Tibial artery (tissue), 4 donors: Measurements from ENCODE around the gene RBFOX1.

Experiments used
- DNase-seq, 2 donors: peaks; one replicate each; pipeline ENCODE4 v3.0.0-alpha.2; 2019
- H3K27ac ChIP-seq, 2 donors: fragments of 200-600 bp; sonication (generic) in 1 of 2; 1 replicate in 1 of 2; 2 replicates in 1 of 2; pipeline ENCODE4 v1.5.1; 2018 to 2019; ENCODE audit warnings: mild to moderate bottlenecking in 1 of 2
- H3K27me3 ChIP-seq, 2 donors: fragments of 200-600 bp; sonication (generic) in 1 of 2; one replicate each; pipeline versions ENCODE4 v1.5.1 to v1.6.0; 2016 to 2019
- H3K36me3 ChIP-seq, 3 donors: fragments of 200-600 bp; sonication (generic) in 2 of 3; one replicate each; pipeline ENCODE4 v1.5.1; 2016 to 2019; ENCODE audit warnings: mild to moderate bottlenecking in 2 of 3
- H3K4me1 ChIP-seq, 4 donors: fragments of 200-600 bp; sonication (generic) in 2 of 4; 1 replicate in 3 of 4; 2 replicates in 1 of 4; pipeline ENCODE4 v1.5.1; 2016 to 2019
- H3K4me3 ChIP-seq, 2 donors: fragments of 200-600 bp; sonication (generic) in 1 of 2; 1 replicate in 1 of 2; 2 replicates in 1 of 2; pipeline ENCODE4 v1.5.1; 2018 to 2019; ENCODE audit warnings: mild to moderate bottlenecking in 2 of 2
- H3K9me3 ChIP-seq, 3 donors: fragments of 200-600 bp; sonication (generic) in 1 of 3; one replicate each; pipeline ENCODE4 v1.5.1; 2016 to 2019
- intact Hi-C: fragments of 100-400 bp; cut with DNase I; formaldehyde crosslinking; loops from one replicate; pipeline ENCODE4 v1.15.0; 2023; ENCODE audit warnings: low total_unique reads
- TF ChIP-seq, protein P1 (sequence below), 2 experiments: fragments of 200-600 bp in 1 of 2; fragments of 450-650 bp in 1 of 2; IDR thresholded peaks; one replicate each; pipeline ENCODE4 v1.5.1; 2017 to 2019; ENCODE audit warnings: antibody characterized with exemption in 2 of 2, mild to moderate bottlenecking in 1 of 2, moderate library complexity in 1 of 2

The RBFOX1 gene

DNA sequence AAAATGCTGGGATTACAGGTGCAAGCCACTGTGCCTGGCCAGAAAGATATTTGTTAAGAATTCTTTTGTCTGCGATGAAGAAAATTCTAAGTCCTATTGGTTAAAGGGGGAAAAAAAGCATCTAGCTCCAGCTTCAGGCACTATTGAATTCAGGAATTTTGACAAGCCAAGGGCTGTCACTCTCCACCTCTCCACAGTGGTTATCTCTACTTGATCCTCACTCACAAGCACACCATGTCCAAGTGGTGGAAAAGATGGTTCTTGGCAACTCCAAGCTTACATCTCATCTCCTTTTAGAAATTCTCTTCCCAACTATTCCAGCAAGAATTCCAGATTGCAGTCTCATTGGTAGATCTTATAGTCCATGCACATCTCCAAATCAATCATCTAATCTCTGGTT is 7.1 kb downstream of the RBFOX1 start:
- Histone ChIP-seq H3K4me1 (no peaks in the 10 kb centered on the region), H3K4me3 (no peak overlapping the region), H3K36me3 (no peaks in the 10 kb centered on the region), H3K9me3 (no peaks in the 10 kb centered on the region), H3K27me3 (no peaks in the 10 kb centered on the region), H3K27ac (no peak overlapping the region)
- no peak for DNase-seq
- intact Hi-C loops = no loop called here
- TF ChIP-seq, protein P1, sequence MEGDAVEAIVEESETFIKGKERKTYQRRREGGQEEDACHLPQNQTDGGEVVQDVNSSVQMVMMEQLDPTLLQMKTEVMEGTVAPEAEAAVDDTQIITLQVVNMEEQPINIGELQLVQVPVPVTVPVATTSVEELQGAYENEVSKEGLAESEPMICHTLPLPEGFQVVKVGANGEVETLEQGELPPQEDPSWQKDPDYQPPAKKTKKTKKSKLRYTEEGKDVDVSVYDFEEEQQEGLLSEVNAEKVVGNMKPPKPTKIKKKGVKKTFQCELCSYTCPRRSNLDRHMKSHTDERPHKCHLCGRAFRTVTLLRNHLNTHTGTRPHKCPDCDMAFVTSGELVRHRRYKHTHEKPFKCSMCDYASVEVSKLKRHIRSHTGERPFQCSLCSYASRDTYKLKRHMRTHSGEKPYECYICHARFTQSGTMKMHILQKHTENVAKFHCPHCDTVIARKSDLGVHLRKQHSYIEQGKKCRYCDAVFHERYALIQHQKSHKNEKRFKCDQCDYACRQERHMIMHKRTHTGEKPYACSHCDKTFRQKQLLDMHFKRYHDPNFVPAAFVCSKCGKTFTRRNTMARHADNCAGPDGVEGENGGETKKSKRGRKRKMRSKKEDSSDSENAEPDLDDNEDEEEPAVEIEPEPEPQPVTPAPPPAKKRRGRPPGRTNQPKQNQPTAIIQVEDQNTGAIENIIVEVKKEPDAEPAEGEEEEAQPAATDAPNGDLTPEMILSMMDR (IDR thresholded peaks at IDR 0.05) = no peak

DNA sequence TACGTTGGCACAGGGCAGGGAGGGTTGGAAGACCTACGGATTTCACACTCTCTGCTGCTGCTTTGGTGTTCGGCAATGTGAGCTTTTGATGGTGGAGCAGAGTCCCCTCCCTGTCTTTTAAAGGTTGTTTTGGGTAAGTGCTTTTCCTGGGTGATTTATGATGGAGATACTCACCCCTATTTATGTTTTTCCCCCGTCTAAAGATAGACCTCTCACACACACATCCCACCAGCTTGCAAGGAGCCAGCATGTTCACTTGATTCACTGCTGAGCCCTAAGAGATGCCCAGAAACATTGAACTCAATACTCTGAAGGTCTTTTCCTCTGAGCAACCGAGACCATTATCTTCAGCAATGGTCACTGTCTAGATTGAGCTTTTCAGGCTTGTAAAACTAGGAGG is 8.3 kb downstream of the RBFOX1 start:
- intact Hi-C loops = no loop called here
- Histone ChIP-seq H3K27ac (no peak overlapping the region), H3K4me3 (no peak overlapping the region), H3K9me3 (no peaks in the 10 kb centered on the region), H3K4me1 (no peaks in the 10 kb centered on the region), H3K27me3 (no peaks in the 10 kb centered on the region), H3K36me3 (no peaks in the 10 kb centered on the region)
- DNase-seq = no peak
- TF ChIP-seq, protein P1 (IDR thresholded peaks at IDR 0.05) = no peak

DNA sequence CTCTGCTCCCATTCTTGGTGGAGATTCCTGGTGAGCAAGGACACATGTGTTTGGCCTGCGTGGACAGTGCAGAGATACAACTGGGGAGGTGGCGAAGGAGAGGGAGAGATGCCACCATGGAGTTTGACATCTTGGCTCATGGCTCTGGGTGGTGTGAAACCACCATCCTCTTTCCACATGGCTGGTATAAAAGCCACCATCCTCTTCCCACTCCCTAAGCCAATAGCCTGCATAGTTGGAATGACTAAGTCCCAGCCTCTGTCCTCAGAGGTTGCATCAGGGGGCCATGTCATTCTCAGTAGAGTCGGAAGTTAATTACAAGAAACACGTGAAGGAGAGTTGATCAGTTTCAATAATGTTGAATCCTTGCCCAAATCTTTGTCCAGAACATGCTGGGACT is 10.0 kb downstream of the RBFOX1 start:
- H3K4me1 ChIP-seq = no peaks in the 10 kb centered on the region
- H3K27ac ChIP-seq = no peak overlapping the region
- intact Hi-C loops = no loop called here

DNA sequence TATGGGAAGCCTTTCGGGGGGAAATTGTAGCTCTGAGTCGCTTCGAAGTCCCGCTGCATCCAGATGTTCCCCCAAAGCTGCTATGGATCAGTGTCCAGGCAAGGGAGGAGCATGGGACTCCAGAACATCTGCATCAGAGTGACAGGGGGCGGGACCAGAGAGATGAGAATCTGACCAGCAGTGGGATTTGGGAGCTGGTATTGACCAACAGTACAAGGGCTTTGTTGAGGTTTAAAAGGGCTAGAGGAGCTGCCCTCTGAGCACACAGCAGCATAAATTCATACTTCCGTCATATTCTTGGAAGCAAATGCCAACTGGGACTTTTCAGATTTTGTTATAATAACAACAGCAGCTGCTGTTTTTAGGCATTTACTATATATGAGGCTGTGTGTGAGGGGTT is 10.6 kb downstream of the RBFOX1 start:
- H3K4me3 ChIP-seq = no peak overlapping the region
- DNase-seq = no peak
- H3K4me1 ChIP-seq = no peaks in the 10 kb centered on the region
- intact Hi-C loops = no loop called here
- no peaks in the 10 kb centered on the region for H3K27me3 ChIP-seq
- H3K36me3 ChIP-seq = no peaks in the 10 kb centered on the region
- TF ChIP-seq, protein P1 (IDR thresholded peaks at IDR 0.05) = no peak
- H3K9me3 ChIP-seq = no peaks in the 10 kb centered on the region
- H3K27ac ChIP-seq = no peak overlapping the region

More for the DNA sequence above, 10.0 kb downstream of the RBFOX1 start:
- no peak overlapping the region for H3K4me3 ChIP-seq
- H3K36me3 ChIP-seq = no peaks in the 10 kb centered on the region
- TF ChIP-seq, protein P1 (IDR thresholded peaks at IDR 0.05) = no peak
- H3K9me3 ChIP-seq = no peaks in the 10 kb centered on the region
- no peaks in the 10 kb centered on the region for H3K27me3 ChIP-seq
- no peak for DNase-seq

DNA sequence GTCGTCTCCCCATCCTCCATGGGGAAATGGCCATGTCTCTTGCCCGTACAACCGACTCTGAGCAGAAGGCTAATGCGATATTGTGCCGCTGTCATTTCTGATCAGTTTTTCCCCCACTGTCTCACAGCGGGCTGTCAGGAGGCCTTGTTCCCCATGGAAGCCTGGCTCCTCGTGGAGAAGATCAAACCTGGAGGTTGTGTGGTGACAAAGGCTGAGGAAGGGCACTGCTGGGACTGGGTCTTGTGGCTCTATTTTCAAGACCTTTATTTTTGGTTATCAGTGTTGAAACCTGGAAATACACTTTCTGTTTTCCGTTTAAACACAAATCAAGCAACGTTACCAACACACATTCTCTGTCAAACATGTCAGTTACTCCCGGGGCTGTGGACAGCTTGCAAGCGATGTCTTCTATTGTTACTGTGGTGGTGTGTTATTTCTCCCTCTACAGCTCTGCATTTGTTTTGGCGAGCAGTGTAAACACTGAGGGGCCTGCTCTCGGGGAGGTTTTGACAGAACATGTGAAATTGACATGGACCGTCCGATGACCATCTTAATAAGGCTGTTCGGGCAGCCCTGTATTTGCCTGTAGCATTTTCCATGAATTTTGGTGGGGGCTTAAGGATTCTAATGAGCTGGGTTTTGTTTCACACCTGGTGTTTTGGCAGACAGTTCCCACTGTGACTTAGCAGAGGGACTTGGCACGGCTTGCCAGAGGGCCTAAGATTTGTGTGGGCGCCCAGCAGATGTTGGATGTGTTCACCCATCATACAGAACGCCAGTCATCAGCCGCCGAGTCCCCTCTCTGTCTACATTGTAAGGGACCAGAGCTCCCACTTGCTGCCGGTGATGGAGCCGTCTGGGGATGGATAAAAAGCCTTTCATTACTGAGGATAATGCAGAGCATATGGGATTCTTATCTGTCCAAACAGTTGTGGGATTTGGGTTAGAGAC is 12.5 kb downstream of the RBFOX1 start:
- Histone ChIP-seq H3K4me3 (no peak overlapping the region), H3K27me3 (no peaks in the 10 kb centered on the region), H3K9me3 (no peaks in the 10 kb centered on the region), H3K27ac (no peak overlapping the region), H3K4me1 (no peaks in the 10 kb centered on the region), H3K36me3 (no peaks in the 10 kb centered on the region)
- TF ChIP-seq, protein P1 (IDR thresholded peaks at IDR 0.05) = no peak
- no peak for DNase-seq
- intact Hi-C loops = no loop called here
